KMS-11 (cell line): ENCODE data around the gene CREB1.

Experiments used
- H2AFZ ChIP-seq: fragments of 200-600 bp; sonication (generic); 2 replicates; pipeline ENCODE4 v1.6.1; 2016; ENCODE audit warnings: antibody characterized with exemption, mixed run types, low read depth
- H3K27ac ChIP-seq: fragments of 200-600 bp; sonication (generic); 2 replicates; pipeline ENCODE4 v1.6.1; 2016; ENCODE audit warnings: mild to moderate bottlenecking, mixed run types
- H3K27me3 ChIP-seq: fragments of 200-600 bp; sonication (generic); 2 replicates; pipeline ENCODE4 v1.6.1; 2017; ENCODE audit warnings: mild to moderate bottlenecking, low read depth, mixed run types, moderate library complexity; ENCODE audit not compliant: insufficient read depth
- H3K36me3 ChIP-seq: fragments of 200-600 bp; sonication (generic); 2 replicates; pipeline ENCODE4 v1.6.1; 2017; ENCODE audit warnings: mild to moderate bottlenecking, mixed run types; ENCODE audit not compliant: insufficient read depth
- H3K4me1 ChIP-seq: fragments of 200-600 bp; sonication (generic); 2 replicates; pipeline ENCODE4 v1.6.1; 2016; ENCODE audit warnings: mild to moderate bottlenecking, low read depth, mixed run types; ENCODE audit not compliant: poor library complexity, severe bottlenecking
- H3K4me2 ChIP-seq: fragments of 200-600 bp; sonication (generic); 2 replicates; pipeline ENCODE4 v1.7.0; 2016; ENCODE audit warnings: mild to moderate bottlenecking, mixed run types
- H3K4me3 ChIP-seq: fragments of 200-600 bp; sonication (generic); IDR thresholded peaks from 2 replicates; pipeline ENCODE4 v1.6.1; 2017; ENCODE audit warnings: low read depth, low read length, mixed read lengths; ENCODE audit not compliant: insufficient read depth
- H3K79me2 ChIP-seq: fragments of 200-600 bp; sonication (generic); 2 replicates; pipeline ENCODE4 v1.6.1; 2016; ENCODE audit warnings: low read depth, mixed run types; ENCODE audit not compliant: insufficient read depth
- H3K9ac ChIP-seq: fragments of 200-600 bp; sonication (generic); 2 replicates; pipeline ENCODE4 v1.6.1; 2016; ENCODE audit warnings: mild to moderate bottlenecking, mixed run types
- H4K20me1 ChIP-seq: fragments of 200-600 bp; sonication (generic); 2 replicates; pipeline ENCODE4 v1.6.1; 2016; ENCODE audit warnings: mild to moderate bottlenecking, mixed run types; ENCODE audit not compliant: insufficient read depth
- CTCF ChIP-seq: fragments of 200-600 bp; sonication (generic); conservative IDR thresholded peaks from 2 replicates; pipeline ENCODE4 v1.6.1; 2017; ENCODE audit warnings: low read depth, mild to moderate bottlenecking, antibody characterized with exemption, low read length, moderate library complexity, mixed read lengths

The CREB1 gene

GRCh38 chr2:207483066-207483465, 46.7 kb upstream of the CREB1 start:
- no peak overlapping the region for H3K27ac ChIP-seq
- no peak for TF ChIP-seq CTCF
- no peaks in the 10 kb centered on the region for H3K4me1 ChIP-seq
- H3K27me3 ChIP-seq: no peaks in the 10 kb centered on the region
- H4K20me1 ChIP-seq: no peaks in the 10 kb centered on the region
- H3K79me2 ChIP-seq: no peaks in the 10 kb centered on the region
- H3K36me3 ChIP-seq: no peaks in the 10 kb centered on the region
- H3K9ac ChIP-seq: no peak overlapping the region
- H3K4me3 ChIP-seq: no peak overlapping the region
- H3K4me2 ChIP-seq: no peak overlapping the region
- no peak overlapping the region for H2AFZ ChIP-seq

GRCh38 chr2:207483477-207483876, 46.3 kb upstream of the CREB1 start:
- Histone ChIP-seq H3K36me3 (no peaks in the 10 kb centered on the region), H4K20me1 (no peaks in the 10 kb centered on the region), H3K27ac (no peak overlapping the region), H3K4me3 (no peak overlapping the region), H3K4me1 (no peaks in the 10 kb centered on the region), H3K4me2 (no peak overlapping the region), H2AFZ (no peak overlapping the region), H3K9ac (no peak overlapping the region), H3K79me2 (no peaks in the 10 kb centered on the region), H3K27me3 (no peaks in the 10 kb centered on the region)
- TF ChIP-seq CTCF: no peak

- H3K79me2 ChIP-seq: no peaks in the 10 kb centered on the region
- no peaks in the 10 kb centered on the region for H3K4me1 ChIP-seq
- no peaks in the 10 kb centered on the region for H3K36me3 ChIP-seq
- H4K20me1 ChIP-seq: no peaks in the 10 kb centered on the region
- no peaks in the 10 kb centered on the region for H3K27me3 ChIP-seq
- H2AFZ ChIP-seq: no peak overlapping the region
- no peak overlapping the region for H3K27ac ChIP-seq
- no peak for TF ChIP-seq CTCF
- H3K9ac ChIP-seq: no peak overlapping the region
- H3K4me2 ChIP-seq: no peak overlapping the region
- H3K4me3 ChIP-seq: no peak overlapping the region
Observed at GRCh38 chr2:207484444-207485391, 45.0 kb upstream of the CREB1 start.

GRCh38 chr2:207487650-207488311, 42.0 kb upstream of the CREB1 start:
- no peaks in the 10 kb centered on the region for H3K36me3 ChIP-seq
- H3K9ac ChIP-seq: no peak overlapping the region
- H3K4me1 ChIP-seq: no peaks in the 10 kb centered on the region
- H3K27ac ChIP-seq: no peak overlapping the region
- no peak for TF ChIP-seq CTCF
- no peaks in the 10 kb centered on the region for H4K20me1 ChIP-seq
- no peaks in the 10 kb centered on the region for H3K27me3 ChIP-seq
- no peaks in the 10 kb centered on the region for H3K79me2 ChIP-seq
- H3K4me3 ChIP-seq: no peak overlapping the region
- H3K4me2 ChIP-seq: no peak overlapping the region
- H2AFZ ChIP-seq: no peak overlapping the region
